C4-2B (cell line): ENCODE results near the gene KCNQ1.

Experiments used
- CTCF ChIP-seq: fragments of 450-650 bp; conservative IDR thresholded peaks from 2 replicates; pipeline ENCODE4 v1.5.1; 2017; ENCODE audit warnings: mild to moderate bottlenecking
- ZFX ChIP-seq: fragments of 450-650 bp; IDR thresholded peaks from 2 replicates; pipeline ENCODE4 v1.6.1; 2017

- TF ChIP-seq CTCF (no peak), ZFX (no peak)
Observed at GRCh38 chr11:2465202-2466068, 20.6 kb downstream of the KCNQ1 start.
